T-helper 1 cell treated with Interleukin-12 subunit alpha and Interleukin-12 subunit beta and Interleukin-4 antibody, amounts not matched to agents 30 μg/mL and 1 μg/mL, for 36 hours (primary cell): ENCODE measurements around the gene JCAD.

Experiments
- H3K27ac Mint-ChIP-seq: one replicate; pipeline ENCODE4 v1.8.0; 2021; ENCODE audit warnings: mild to moderate bottlenecking, mixed read lengths
- H3K27me3 Mint-ChIP-seq: one replicate; pipeline ENCODE4 v1.8.0; 2021; ENCODE audit warnings: low read depth, mixed read lengths
- H3K36me3 Mint-ChIP-seq: one replicate; pipeline ENCODE4 v1.8.0; 2021; ENCODE audit warnings: low read depth, mixed read lengths
- H3K4me1 Mint-ChIP-seq: one replicate; pipeline ENCODE4 v1.8.0; 2021; ENCODE audit warnings: low read depth, mixed read lengths
- H3K4me3 Mint-ChIP-seq: one replicate; pipeline ENCODE4 v1.8.0; 2021; ENCODE audit warnings: mild to moderate bottlenecking, moderate library complexity, mixed read lengths
- H3K9me3 Mint-ChIP-seq: one replicate; pipeline ENCODE4 v1.8.0; 2021; ENCODE audit warnings: mixed read lengths

The JCAD gene

DNA sequence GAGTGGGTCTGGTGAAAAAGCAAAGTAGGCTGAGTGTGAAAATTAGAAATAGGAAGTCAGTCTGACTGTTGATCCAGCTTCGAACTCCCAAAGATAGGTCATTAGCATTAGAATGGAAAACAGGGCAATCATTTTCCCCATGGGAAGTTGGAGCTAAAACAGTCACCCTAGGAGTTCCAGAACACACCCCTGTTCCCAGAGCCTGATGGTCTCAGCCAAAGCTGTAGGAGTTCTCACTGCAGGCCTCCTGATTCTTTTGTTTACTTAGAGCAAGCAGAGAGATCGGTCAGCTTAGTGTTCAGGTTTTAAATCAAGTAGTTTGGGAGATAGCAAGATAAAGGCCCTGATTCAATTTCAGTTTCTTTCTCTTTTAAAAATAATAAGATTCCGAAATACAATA, 28.8 kb upstream of the JCAD start:
- Mint-ChIP-seq H3K36me3 (no peaks in the 10 kb centered on the region), H3K27ac (no peak overlapping the region), H3K4me1 (no peaks in the 10 kb centered on the region), H3K27me3 (peaks cover 40% of the 10 kb centered on the region), H3K4me3 (no peak overlapping the region), H3K9me3 (no peaks in the 10 kb centered on the region)

DNA sequence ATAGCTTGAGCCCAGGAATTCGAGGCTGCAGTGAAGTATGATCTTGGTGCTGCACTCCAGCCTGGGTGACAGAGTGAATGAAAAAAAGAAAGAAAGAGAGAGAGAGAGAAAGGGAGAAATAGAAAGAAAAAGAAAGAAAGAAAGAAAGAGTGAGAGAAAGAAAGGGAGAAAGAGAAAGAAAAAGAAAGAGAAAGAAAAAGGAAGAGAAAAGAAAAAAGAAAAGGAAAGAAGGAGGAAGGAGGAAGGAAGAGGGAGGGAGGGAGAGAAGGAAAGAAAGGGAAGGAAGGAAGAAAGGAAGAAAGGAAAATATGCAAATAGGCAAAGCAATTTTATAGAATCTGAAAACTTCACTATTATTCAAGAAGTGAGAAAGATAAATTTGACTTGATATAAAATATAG, 24.5 kb upstream of the JCAD start:
- H3K27me3 Mint-ChIP-seq = peaks cover 40% of the 10 kb centered on the region
- H3K4me1 Mint-ChIP-seq = no peaks in the 10 kb centered on the region
- no peak overlapping the region for H3K27ac Mint-ChIP-seq
- H3K4me3 Mint-ChIP-seq = no peak overlapping the region
- no peaks in the 10 kb centered on the region for H3K36me3 Mint-ChIP-seq
- peaks cover 3% of the 10 kb centered on the region for H3K9me3 Mint-ChIP-seq

DNA sequence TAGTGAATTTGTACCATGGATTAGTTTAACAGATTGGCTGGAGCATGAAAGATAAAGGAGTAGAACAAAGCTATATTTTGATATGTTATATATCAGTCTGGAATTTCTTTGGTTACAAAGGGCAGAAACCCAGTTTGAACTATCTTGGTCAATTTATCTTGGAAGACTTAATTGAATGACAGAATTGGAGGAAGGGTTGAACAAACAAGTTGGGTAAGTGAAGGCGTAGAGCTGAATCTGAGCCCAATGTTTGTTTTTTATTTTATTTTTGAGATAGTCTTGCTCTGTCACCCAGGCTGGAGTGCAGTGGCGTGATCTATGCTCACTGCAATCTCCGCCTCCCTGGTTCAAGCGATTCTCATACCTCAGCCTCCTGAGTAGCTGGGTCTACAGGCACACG, 21.8 kb upstream of the JCAD start:
- no peaks in the 10 kb centered on the region for H3K36me3 Mint-ChIP-seq

DNA sequence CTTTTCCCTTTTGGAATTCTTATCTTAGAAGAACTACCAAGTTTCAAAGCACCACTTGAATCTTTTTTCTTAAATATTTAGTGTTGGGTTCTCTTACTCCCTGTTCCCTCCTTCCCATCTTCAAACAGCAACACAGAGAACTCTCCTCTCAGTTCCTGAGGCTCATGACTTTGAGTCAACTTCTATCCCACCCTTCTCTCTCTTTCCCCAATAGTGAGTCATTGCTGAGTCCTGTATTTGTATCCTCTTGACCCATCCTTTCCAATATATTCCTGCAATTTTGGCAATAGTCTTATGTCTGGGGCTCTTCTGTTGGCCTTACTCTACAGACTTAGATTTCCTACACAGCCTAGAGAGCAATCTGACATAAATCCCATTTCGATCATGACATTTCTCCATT, 20.8 kb upstream of the JCAD start:
- H3K9me3 Mint-ChIP-seq = peaks cover 3% of the 10 kb centered on the region
- H3K4me3 Mint-ChIP-seq = no peak overlapping the region
- H3K27me3 Mint-ChIP-seq = peaks cover 54% of the 10 kb centered on the region
- no peak overlapping the region for H3K27ac Mint-ChIP-seq
- no peaks in the 10 kb centered on the region for H3K4me1 Mint-ChIP-seq
- H3K36me3 Mint-ChIP-seq = no peaks in the 10 kb centered on the region

More for the DNA sequence above, 21.8 kb upstream of the JCAD start:
- no peak overlapping the region for H3K27ac Mint-ChIP-seq
- H3K4me3 Mint-ChIP-seq = no peak overlapping the region
- peaks cover 54% of the 10 kb centered on the region for H3K27me3 Mint-ChIP-seq
- H3K9me3 Mint-ChIP-seq = peaks cover 3% of the 10 kb centered on the region
- no peaks in the 10 kb centered on the region for H3K4me1 Mint-ChIP-seq

- Mint-ChIP-seq H3K27ac (no peak overlapping the region), H3K36me3 (no peaks in the 10 kb centered on the region), H3K4me1 (no peaks in the 10 kb centered on the region), H3K4me3 (no peak overlapping the region), H3K27me3 (peaks cover 47% of the 10 kb centered on the region), H3K9me3 (peaks cover 3% of the 10 kb centered on the region)
Measured at GRCh38 chr10:30079408-30079807, 20.0 kb upstream of the JCAD start.

DNA sequence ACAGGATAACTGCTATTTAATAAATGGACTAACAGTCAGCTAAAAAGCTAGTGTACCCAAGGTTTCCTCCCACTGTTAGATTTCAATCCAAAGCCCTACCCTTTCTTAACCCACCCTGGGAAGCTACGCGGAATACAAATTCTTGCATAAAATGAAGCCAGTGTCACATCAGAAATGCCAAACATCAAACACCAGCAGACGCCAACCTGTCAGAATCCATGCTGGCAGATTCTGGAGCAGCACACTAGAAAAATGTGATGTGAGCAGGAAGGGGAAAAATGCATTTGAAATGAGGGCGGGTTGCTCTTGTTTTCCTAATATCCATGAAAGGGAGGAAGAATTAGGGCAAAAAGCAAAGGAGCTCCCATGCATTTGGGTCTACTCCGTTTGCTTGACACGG, 16.1 kb upstream of the JCAD start:
- H3K4me1 Mint-ChIP-seq = no peaks in the 10 kb centered on the region
- H3K27ac Mint-ChIP-seq = no peak overlapping the region
- peaks cover 57% of the 10 kb centered on the region for H3K27me3 Mint-ChIP-seq
- H3K4me3 Mint-ChIP-seq = no peak overlapping the region
- H3K9me3 Mint-ChIP-seq = peaks cover 3% of the 10 kb centered on the region
- no peaks in the 10 kb centered on the region for H3K36me3 Mint-ChIP-seq

DNA sequence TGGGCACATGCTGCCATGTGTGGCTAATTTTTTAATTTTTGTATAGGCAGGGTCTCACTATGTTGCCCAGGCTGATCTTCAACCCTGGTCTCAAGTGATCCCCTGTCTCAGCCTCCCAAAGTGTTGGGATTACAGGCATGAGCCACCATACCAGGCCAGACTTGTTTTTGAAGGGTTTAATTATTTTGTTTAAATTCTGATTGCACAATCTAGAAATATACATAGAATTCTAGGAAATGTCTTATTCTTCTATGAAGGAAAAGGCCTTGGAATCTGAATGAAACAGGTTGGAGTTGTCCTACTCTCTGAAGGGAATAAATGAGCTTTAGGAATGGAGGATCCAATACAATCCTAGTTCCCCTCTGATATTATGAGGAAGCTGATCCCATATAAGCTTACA, 15.5 kb upstream of the JCAD start:
- Mint-ChIP-seq H3K27me3 (peaks cover 59% of the 10 kb centered on the region), H3K36me3 (no peaks in the 10 kb centered on the region), H3K27ac (no peak overlapping the region), H3K4me3 (no peak overlapping the region), H3K9me3 (no peaks in the 10 kb centered on the region), H3K4me1 (no peaks in the 10 kb centered on the region)

GRCh38 chr10:30074090-30074489, 14.7 kb upstream of the JCAD start:
- H3K4me3 Mint-ChIP-seq = no peak overlapping the region
- H3K27me3 Mint-ChIP-seq = peaks cover 55% of the 10 kb centered on the region
- H3K4me1 Mint-ChIP-seq = no peaks in the 10 kb centered on the region
- no peak overlapping the region for H3K27ac Mint-ChIP-seq
- no peaks in the 10 kb centered on the region for H3K36me3 Mint-ChIP-seq
- no peaks in the 10 kb centered on the region for H3K9me3 Mint-ChIP-seq

- Mint-ChIP-seq H3K36me3 (no peaks in the 10 kb centered on the region), H3K9me3 (no peaks in the 10 kb centered on the region), H3K27me3 (peaks cover 55% of the 10 kb centered on the region), H3K4me1 (no peaks in the 10 kb centered on the region), H3K4me3 (no peak overlapping the region), H3K27ac (no peak overlapping the region)
Measured at GRCh38 chr10:30073767-30074060, 14.3 kb upstream of the JCAD start.

DNA sequence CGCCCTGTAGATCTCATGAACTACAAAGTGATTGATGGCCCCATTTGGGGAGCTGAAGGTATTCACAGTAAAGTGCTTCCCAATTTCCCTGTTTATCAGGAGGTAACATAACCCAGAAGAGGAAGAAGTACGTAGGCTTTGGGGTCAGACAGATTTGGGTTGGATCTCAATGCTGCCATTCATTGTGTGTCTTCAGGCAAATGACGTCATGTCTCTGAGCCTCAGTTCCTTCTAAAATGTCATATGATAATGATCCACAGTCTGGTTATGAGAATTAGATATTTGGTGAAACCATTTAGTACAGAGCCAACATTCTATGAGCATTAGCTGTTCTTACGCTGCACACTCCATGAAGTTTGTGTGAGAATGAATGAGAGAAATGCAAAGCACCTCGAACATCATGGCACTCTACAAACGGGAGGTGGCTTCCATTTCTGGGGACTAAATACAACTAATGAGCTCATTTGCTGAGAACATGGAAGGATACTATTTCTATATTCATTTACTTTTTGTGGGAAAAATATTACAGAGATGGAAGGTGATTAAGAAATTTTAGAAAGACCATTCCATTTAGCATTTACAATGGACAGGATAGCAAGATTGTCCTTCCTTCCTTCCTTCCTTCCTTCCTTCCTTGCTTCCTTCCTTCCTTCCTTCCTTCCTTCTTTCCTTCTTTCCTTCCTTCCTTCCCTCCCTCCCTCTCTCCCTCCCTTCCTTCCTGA, 13.8 kb upstream of the JCAD start:
- no peaks in the 10 kb centered on the region for H3K9me3 Mint-ChIP-seq
- no peaks in the 10 kb centered on the region for H3K4me1 Mint-ChIP-seq
- peaks cover 50% of the 10 kb centered on the region for H3K27me3 Mint-ChIP-seq
- no peak overlapping the region for H3K4me3 Mint-ChIP-seq
- H3K27ac Mint-ChIP-seq = no peak overlapping the region
- no peaks in the 10 kb centered on the region for H3K36me3 Mint-ChIP-seq

DNA sequence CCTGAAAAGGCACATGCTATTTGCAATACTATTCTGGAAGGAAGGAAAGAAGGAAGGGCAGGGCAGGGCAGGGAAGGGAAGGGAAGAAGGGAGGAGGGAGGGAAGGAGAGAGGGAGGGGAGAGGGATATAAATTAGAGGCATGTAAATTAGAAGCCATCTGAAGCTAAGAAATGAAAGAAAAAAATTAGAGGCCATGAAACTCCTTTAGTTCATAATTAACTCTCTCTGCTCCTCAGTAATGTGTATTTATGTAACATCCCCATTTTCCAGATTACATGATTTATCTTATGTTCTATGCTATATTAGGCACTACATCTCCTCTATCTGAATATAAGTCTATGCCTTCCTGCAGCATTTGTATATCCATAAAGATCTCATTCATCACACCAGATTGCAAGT, 12.7 kb upstream of the JCAD start:
- Mint-ChIP-seq H3K27me3 (peaks cover 40% of the 10 kb centered on the region), H3K27ac (no peak overlapping the region), H3K36me3 (no peaks in the 10 kb centered on the region)

DNA sequence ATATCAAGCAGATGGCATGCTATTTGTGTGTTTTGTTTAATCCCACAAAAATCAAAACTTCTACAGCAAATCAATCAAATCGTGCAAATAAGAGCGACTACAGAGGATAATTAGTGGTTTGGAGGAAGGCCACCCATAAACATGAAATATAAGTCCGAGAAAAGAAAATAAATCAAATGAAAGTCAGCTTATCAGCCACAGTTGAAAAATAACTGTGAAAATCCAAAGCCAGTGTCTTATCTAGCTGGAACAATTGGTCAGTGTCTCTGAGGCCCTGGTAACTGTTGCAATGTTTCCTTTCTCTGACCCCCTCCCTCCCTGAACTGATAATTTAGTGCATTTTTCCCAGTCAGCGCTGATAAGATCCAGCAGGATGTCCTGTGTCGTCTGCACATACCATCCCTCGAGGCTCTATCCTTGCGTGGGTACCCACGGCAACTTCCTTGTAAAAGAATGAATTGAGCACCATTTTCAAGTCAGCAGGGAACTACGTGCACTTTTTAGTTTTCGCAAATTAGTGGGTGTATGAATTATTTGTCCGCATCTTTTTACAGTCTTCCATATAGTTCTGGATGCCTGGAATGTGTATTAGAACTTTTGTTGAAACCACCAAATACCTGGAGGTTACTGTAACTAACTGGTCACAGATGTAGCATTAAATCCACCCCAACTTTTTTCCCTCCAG, 10.8 kb upstream of the JCAD start:
- no peak overlapping the region for H3K4me3 Mint-ChIP-seq
- no peaks in the 10 kb centered on the region for H3K9me3 Mint-ChIP-seq
- no peaks in the 10 kb centered on the region for H3K36me3 Mint-ChIP-seq
- no peak overlapping the region for H3K27ac Mint-ChIP-seq
- H3K4me1 Mint-ChIP-seq = no peaks in the 10 kb centered on the region
- peaks cover 33% of the 10 kb centered on the region for H3K27me3 Mint-ChIP-seq

More for the DNA sequence above, 12.7 kb upstream of the JCAD start:
- no peaks in the 10 kb centered on the region for H3K4me1 Mint-ChIP-seq
- H3K9me3 Mint-ChIP-seq = no peaks in the 10 kb centered on the region
- H3K4me3 Mint-ChIP-seq = no peak overlapping the region

GRCh38 chr10:30068492-30069223, 9.3 kb upstream of the JCAD start:
- no peak overlapping the region for H3K27ac Mint-ChIP-seq
- no peaks in the 10 kb centered on the region for H3K36me3 Mint-ChIP-seq
- H3K4me3 Mint-ChIP-seq = no peak overlapping the region
- peaks cover 25% of the 10 kb centered on the region for H3K27me3 Mint-ChIP-seq
- H3K9me3 Mint-ChIP-seq = no peaks in the 10 kb centered on the region
- H3K4me1 Mint-ChIP-seq = no peaks in the 10 kb centered on the region

DNA sequence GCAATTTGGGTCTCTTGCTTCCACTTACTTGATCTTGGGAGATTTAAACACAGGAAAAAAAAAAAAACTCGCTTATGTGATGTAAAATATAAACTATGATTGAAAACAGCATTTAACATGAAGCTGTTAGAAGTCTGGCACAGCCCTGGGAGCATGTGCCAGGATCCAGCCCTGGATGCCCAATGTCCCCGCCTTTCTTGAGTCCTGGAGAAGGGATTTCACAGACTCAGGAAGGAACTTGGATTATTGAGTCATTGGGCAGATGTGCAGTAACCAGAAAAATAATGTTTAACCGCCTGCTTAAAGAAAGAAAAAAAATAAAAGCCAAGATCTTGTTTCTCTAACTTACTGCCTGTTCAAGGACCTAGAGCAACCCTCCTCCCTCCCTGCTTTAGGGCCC, 3.7 kb upstream of the JCAD start:
- H3K9me3 Mint-ChIP-seq = no peaks in the 10 kb centered on the region

DNA sequence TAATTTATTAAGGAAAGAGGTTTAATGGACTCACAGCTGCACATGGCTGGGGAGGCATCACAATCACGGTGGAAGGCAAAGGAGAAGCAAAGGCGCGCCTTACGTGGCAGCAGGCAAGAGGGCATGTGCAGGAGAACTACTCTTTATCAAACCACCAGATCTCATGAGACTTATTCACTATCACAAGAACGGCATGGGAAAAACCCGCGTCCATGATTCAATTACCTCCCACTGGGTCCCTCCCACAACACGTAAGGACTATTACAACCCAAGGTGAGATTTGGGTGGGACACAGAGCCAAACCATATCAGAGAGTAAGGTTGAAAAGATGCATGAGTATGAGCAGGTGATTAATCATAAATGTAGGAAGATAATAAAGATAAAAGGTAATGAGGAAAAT, 3.2 kb upstream of the JCAD start:
- Mint-ChIP-seq H3K4me1 (peaks cover 5% of the 10 kb centered on the region), H3K9me3 (no peaks in the 10 kb centered on the region), H3K4me3 (no peak overlapping the region), H3K36me3 (peaks cover 3% of the 10 kb centered on the region), H3K27ac (no peak overlapping the region), H3K27me3 (peaks cover 54% of the 10 kb centered on the region)

More for the DNA sequence above, 3.7 kb upstream of the JCAD start:
- Mint-ChIP-seq H3K36me3 (peaks cover 3% of the 10 kb centered on the region), H3K27me3 (peaks cover 49% of the 10 kb centered on the region), H3K4me1 (peaks cover 5% of the 10 kb centered on the region), H3K27ac (no peak overlapping the region), H3K4me3 (no peak overlapping the region)
